Keratinocyte (primary cell): ENCODE data around the gene ZNF438. TPM values are rescaled to one million over a fixed set of nuclear protein-coding genes. Genes with fewer than 3 reads are reported as not detected.

Source experiments
- DNase-seq: peaks from one replicate; pipeline ENCODE4 v3.0.0-alpha.2; 2011; ENCODE audit warnings: low read depth, missing footprints, low spot score
- FAIRE-seq: peaks from 2 replicates; lab custom pipeline; 2011; peaks lifted over from hg19 to GRCh38; lab: Jason Lieb, UNC
- H2AFZ ChIP-seq: 2 replicates; pipeline ENCODE4 v1.6.0; 2012; ENCODE audit warnings: low read length, control low read depth, inconsistent platforms; ENCODE audit not compliant: control insufficient read depth
- H3K27ac ChIP-seq: 2 replicates; pipeline ENCODE4 v1.5.1; 2011; ENCODE audit warnings: low read length; ENCODE audit not compliant: control insufficient read depth, insufficient read depth
- H3K27me3 ChIP-seq: 3 replicates; pipeline ENCODE4 v1.6.0; 2011; ENCODE audit warnings: low read length; ENCODE audit not compliant: control insufficient read depth, insufficient read depth; ENCODE audit errors: extremely low read depth
- H3K36me3 ChIP-seq, 2 experiments: 2 replicates in 1 of 2; 3 replicates in 1 of 2; pipeline ENCODE4 v1.5.1; 2011; ENCODE audit warnings: low read length in 2 of 2, mild to moderate bottlenecking in 1 of 2; ENCODE audit not compliant: control insufficient read depth in 2 of 2, insufficient read depth in 2 of 2; ENCODE audit errors: extremely low read depth in 1 of 2
- H3K4me1 ChIP-seq: 3 replicates; pipeline ENCODE4 v1.5.1; 2011; ENCODE audit warnings: low read length; ENCODE audit not compliant: control insufficient read depth, insufficient read depth; ENCODE audit errors: extremely low read depth
- H3K4me2 ChIP-seq: 3 replicates; pipeline ENCODE4 v1.6.0; 2011; ENCODE audit warnings: low read depth, low read length; ENCODE audit not compliant: control insufficient read depth, insufficient read depth; ENCODE audit errors: extremely low read depth
- H3K4me3 ChIP-seq, 3 experiments: fragments of 200-600 bp in 1 of 3; sonication (generic) in 1 of 3; 2 replicates in 2 of 3; 3 replicates in 1 of 3; pipeline ENCODE4 v1.5.1; 2011 to 2016; ENCODE audit warnings: low read length in 3 of 3, mild to moderate bottlenecking in 3 of 3, control low read depth in 2 of 3, inconsistent platforms in 1 of 3, low read depth in 1 of 3, mixed read lengths in 1 of 3, mixed run types in 1 of 3, moderate library complexity in 1 of 3; ENCODE audit not compliant: control insufficient read depth in 2 of 3, insufficient read depth in 2 of 3; ENCODE audit errors: extremely low read depth in 1 of 3
- H3K79me2 ChIP-seq: 2 replicates; pipeline ENCODE4 v1.6.0; 2012; ENCODE audit warnings: low read length; ENCODE audit not compliant: control insufficient read depth, insufficient read depth
- H3K9ac ChIP-seq: 3 replicates; pipeline ENCODE4 v1.6.0; 2011; ENCODE audit warnings: low read length; ENCODE audit not compliant: control insufficient read depth, insufficient read depth; ENCODE audit errors: extremely low read depth
- H3K9me1 ChIP-seq: 3 replicates; pipeline ENCODE4 v1.6.0; 2011; ENCODE audit warnings: low read length; ENCODE audit not compliant: control insufficient read depth, insufficient read depth; ENCODE audit errors: extremely low read depth
- H3K9me3 ChIP-seq: 2 replicates; pipeline ENCODE4 v1.5.1; 2012; ENCODE audit warnings: low read depth, low read length; ENCODE audit not compliant: control insufficient read depth
- H4K20me1 ChIP-seq: 3 replicates; pipeline ENCODE4 v1.6.0; 2011; ENCODE audit warnings: low read length; ENCODE audit not compliant: control insufficient read depth, insufficient read depth; ENCODE audit errors: extremely low read depth
- EZH2 ChIP-seq: IDR thresholded peaks from one replicate; pipeline ENCODE4 v1.6.1; 2012; ENCODE audit warnings: inconsistent platforms, mild to moderate bottlenecking, low read length, moderate library complexity
- dilution Hi-C: fragments of 300-500 bp; cut with MboI; formaldehyde crosslinking; loops from one replicate; pipeline ENCODE4 v1.7.0; 2020; ENCODE audit warnings: low sequenced_read_pairs; ENCODE audit not compliant: extremely low pct_ligation_motif_present
- polyA plus RNA-seq, 5 experiments: library from polyadenylated mRNA; depleted of rRNA in 3 of 5; stranded (reverse) in 3 of 5; stranded (forward) in 1 of 5; unstranded in 1 of 5; fragments of >200 nt; gene quantifications; 1 replicate in 1 of 5; 2 replicates in 3 of 5; 3 replicates in 1 of 5; pipeline versions ENCODE4 v1.2.1 to v1.2.3, GENCODE V29; 2011 to 2012; ENCODE audit warnings: missing spikeins in 2 of 5, low read depth in 1 of 5, low replicate concordance in 1 of 5
- TF ChIP-seq, protein P1 (sequence below), 3 experiments: IDR thresholded peaks in 1 of 3; conservative IDR thresholded peaks in 1 of 3; optimal IDR thresholded peaks in 1 of 3; 2 replicates in 2 of 3; 3 replicates in 1 of 3; pipeline versions ENCODE3 to v1.5.1; 2011; ENCODE audit warnings: low read length in 3 of 3, mild to moderate bottlenecking in 3 of 3, moderate library complexity in 2 of 3, control low read depth in 1 of 3, inconsistent platforms in 1 of 3; ENCODE audit not compliant: insufficient read depth in 2 of 3; ENCODE audit errors: extremely low read depth in 1 of 3

ZNF438 gene
- polyA plus RNA-seq, 1 donor (not counting 4 experiments of a cell fraction or from before 2014, with no cell fraction given): 2.8 TPM

DNA sequence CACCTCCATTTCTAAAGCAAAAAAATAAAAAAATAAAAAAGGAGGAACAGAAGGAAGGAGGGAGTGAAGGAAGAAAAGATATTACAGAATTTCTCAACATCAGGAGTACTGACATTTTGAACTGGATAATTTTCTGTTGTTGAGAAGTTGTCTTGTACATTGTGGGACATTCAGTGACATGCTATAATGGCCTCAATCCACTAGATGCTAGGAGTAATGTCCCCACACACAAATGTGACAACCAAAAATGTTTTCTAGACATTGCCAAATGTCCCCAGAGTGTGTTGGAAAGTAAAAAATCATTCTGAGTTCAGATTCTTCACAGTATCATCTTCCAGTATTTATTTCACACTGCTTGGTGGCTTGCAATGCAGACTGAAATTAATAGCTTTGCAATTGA is 6.5 kb downstream of the ZNF438 start:
- DNase-seq: no peak
- Histone ChIP-seq H3K79me2 (no peaks in the 10 kb centered on the region), H2AFZ (no peak overlapping the region), H4K20me1 (no peaks in the 10 kb centered on the region), H3K4me2 (no peak overlapping the region), H3K9me3 (no peaks in the 10 kb centered on the region), H3K9me1 (no peaks in the 10 kb centered on the region), H3K4me3 (no peak overlapping the region), H3K36me3 (no peaks in the 10 kb centered on the region), H3K27me3 (no peaks in the 10 kb centered on the region), H3K27ac (no peak overlapping the region), H3K4me1 (peaks cover 4% of the 10 kb centered on the region), H3K9ac (no peak overlapping the region)
- dilution Hi-C loops: no loop called here
- no peak for FAIRE-seq
- TF ChIP-seq, protein P1, sequence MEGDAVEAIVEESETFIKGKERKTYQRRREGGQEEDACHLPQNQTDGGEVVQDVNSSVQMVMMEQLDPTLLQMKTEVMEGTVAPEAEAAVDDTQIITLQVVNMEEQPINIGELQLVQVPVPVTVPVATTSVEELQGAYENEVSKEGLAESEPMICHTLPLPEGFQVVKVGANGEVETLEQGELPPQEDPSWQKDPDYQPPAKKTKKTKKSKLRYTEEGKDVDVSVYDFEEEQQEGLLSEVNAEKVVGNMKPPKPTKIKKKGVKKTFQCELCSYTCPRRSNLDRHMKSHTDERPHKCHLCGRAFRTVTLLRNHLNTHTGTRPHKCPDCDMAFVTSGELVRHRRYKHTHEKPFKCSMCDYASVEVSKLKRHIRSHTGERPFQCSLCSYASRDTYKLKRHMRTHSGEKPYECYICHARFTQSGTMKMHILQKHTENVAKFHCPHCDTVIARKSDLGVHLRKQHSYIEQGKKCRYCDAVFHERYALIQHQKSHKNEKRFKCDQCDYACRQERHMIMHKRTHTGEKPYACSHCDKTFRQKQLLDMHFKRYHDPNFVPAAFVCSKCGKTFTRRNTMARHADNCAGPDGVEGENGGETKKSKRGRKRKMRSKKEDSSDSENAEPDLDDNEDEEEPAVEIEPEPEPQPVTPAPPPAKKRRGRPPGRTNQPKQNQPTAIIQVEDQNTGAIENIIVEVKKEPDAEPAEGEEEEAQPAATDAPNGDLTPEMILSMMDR (optimal IDR thresholded peaks at IDR 0.05 in 1 of 3, IDR thresholded peaks at IDR 0.05 in 1 of 3, conservative IDR thresholded peaks at IDR 0.05 in 1 of 3; ENCODE audit: extremely low read depth in 1 of 3, insufficient read depth in 2 of 3, low read length in 3 of 3): no peak
- no peak for TF ChIP-seq EZH2

DNA sequence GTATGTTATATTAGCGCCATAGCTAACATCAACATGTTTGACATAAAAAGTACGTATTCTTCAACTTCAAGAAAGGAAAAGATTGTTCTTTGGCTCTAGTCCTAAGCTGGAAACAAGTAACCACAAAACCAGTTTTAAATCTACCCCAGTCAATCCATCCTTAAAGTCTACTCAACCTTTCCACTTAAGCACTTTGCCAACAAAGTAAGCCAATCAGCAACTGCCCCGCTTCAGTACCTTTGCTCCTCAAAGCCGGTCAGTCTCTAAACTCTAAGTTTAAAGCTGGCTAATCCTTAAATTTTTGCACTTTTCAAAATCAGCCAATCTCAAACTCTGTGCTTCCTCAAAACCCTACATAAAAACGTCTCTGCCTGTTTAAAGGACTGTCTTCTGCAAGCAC is 8.1 kb downstream of the ZNF438 start:
- no peaks in the 10 kb centered on the region for H3K79me2 ChIP-seq
- no peak overlapping the region for H3K4me2 ChIP-seq
- DNase-seq (no peak), FAIRE-seq (no peak)
- dilution Hi-C loops: no loop called here
- H3K4me1 ChIP-seq: peaks cover 4% of the 10 kb centered on the region
- no peaks in the 10 kb centered on the region for H3K9me1 ChIP-seq
- TF ChIP-seq, protein P1 (optimal IDR thresholded peaks at IDR 0.05 in 1 of 3, IDR thresholded peaks at IDR 0.05 in 1 of 3, conservative IDR thresholded peaks at IDR 0.05 in 1 of 3; ENCODE audit: extremely low read depth in 1 of 3, insufficient read depth in 2 of 3, low read length in 3 of 3): no peak
- TF ChIP-seq EZH2: no peak
- H3K4me3 ChIP-seq: no peak overlapping the region
- H3K36me3 ChIP-seq: no peaks in the 10 kb centered on the region
- no peak overlapping the region for H2AFZ ChIP-seq
- no peaks in the 10 kb centered on the region for H3K9me3 ChIP-seq
- H4K20me1 ChIP-seq: no peaks in the 10 kb centered on the region
- H3K27me3 ChIP-seq: no peaks in the 10 kb centered on the region
- no peak overlapping the region for H3K27ac ChIP-seq
- no peak overlapping the region for H3K9ac ChIP-seq
